HG03095 (cell line): ENCODE results near the gene ARMCX2.
A peak's percentile ranks its signal among the peaks of the same experiment; 100 is the strongest.
"Not testable (repeated sequence)": the region's sequence is repeated elsewhere in the genome, so short reads cannot be mapped to it uniquely, and the experiment has no call there.

Experiments used
- ATAC-seq: cut with Tn5 transposase; IDR thresholded peaks from one replicate; pipeline ENCODE4 v1.9.1; 2021; ENCODE audit warnings: moderate library complexity; ENCODE audit not compliant: unreplicated experiment

The ARMCX2 gene

GRCh38 chrX:101659601-101660063, at the start of gene ARMCX2:
TSS of gene ARMCX2 (minus strand) at chrX:101659850. CDS start at chrX:101657588, 2,262 bp downstream.
- ATAC-seq: peak; percentile 54

GRCh38 chrX:101709384-101709783, 49.7 kb upstream of the ARMCX2 start:
- no peak for ATAC-seq

GRCh38 chrX:101708163-101708562, 48.5 kb upstream of the ARMCX2 start:
- ATAC-seq: no peak

GRCh38 chrX:101693476-101693875, 33.8 kb upstream of the ARMCX2 start:
- ATAC-seq: peak; percentile 81

- no peak for ATAC-seq
Observed at GRCh38 chrX:101691835-101692234, 32.2 kb upstream of the ARMCX2 start.

- no peak for ATAC-seq
Observed at GRCh38 chrX:101686574-101686973, 26.9 kb upstream of the ARMCX2 start.

- no peak for ATAC-seq
Observed at GRCh38 chrX:101685923-101686322, 26.3 kb upstream of the ARMCX2 start.

GRCh38 chrX:101682723-101683122, 23.1 kb upstream of the ARMCX2 start:
- ATAC-seq: no peak

GRCh38 chrX:101677028-101677427, 17.4 kb upstream of the ARMCX2 start:
- ATAC-seq: peak; percentile 62

GRCh38 chrX:101676571-101676970, 16.9 kb upstream of the ARMCX2 start:
- no peak for ATAC-seq

GRCh38 chrX:101668143-101668542, 8.5 kb upstream of the ARMCX2 start:
- no peak for ATAC-seq

- ATAC-seq: peak; percentile 78
Observed at GRCh38 chrX:101658661-101659491, 774 bp downstream of the ARMCX2 start.

- ATAC-seq: no peak
Observed at GRCh38 chrX:101657495-101657894, 2.2 kb downstream of the ARMCX2 start.

GRCh38 chrX:101656817-101657216, 2.8 kb downstream of the ARMCX2 start:
- ATAC-seq: no peak

GRCh38 chrX:101655534-101655933, 4.1 kb downstream of the ARMCX2 start:
- no peak for ATAC-seq

- not testable (repeated sequence) for ATAC-seq
Observed at GRCh38 chrX:101647716-101648115, 11.9 kb downstream of the ARMCX2 start.

GRCh38 chrX:101642093-101642492, 17.6 kb downstream of the ARMCX2 start:
- no peak for ATAC-seq

GRCh38 chrX:101639583-101639982, 20.1 kb downstream of the ARMCX2 start:
- ATAC-seq: no peak

GRCh38 chrX:101619364-101619763, 40.3 kb downstream of the ARMCX2 start:
- no peak for ATAC-seq

GRCh38 chrX:101617211-101618191, 42.1 kb downstream of the ARMCX2 start, which contains the start of gene ARMCX6:
TSS of gene ARMCX6 (minus strand) at chrX:101618000. CDS start at chrX:101616620, 1,380 bp downstream.
- ATAC-seq: peak; percentile 87

GRCh38 chrX:101605728-101606127, 53.9 kb downstream of the ARMCX2 start:
- ATAC-seq: no peak
